Activated naive CD4-positive, alpha-beta T cell treated with anti-CD3 and anti-CD28 coated beads, Interleukin-2, amount 50 U/mL, for 24 hours (primary cell): Measurements from ENCODE around the gene SLC8A1.
A peak's percentile ranks its signal among the peaks of the same experiment; 100 is the strongest.

ENCODE experiments used
- H3K27ac Mint-ChIP-seq: one replicate; pipeline ENCODE4 v1.8.0; 2021; ENCODE audit warnings: mild to moderate bottlenecking, mixed read lengths
- H3K27me3 Mint-ChIP-seq: one replicate; pipeline ENCODE4 v1.8.0; 2021; ENCODE audit warnings: mixed read lengths
- H3K36me3 Mint-ChIP-seq: one replicate; pipeline ENCODE4 v1.8.0; 2021; ENCODE audit warnings: mixed read lengths
- H3K4me1 Mint-ChIP-seq: one replicate; pipeline ENCODE4 v1.8.0; 2021; ENCODE audit warnings: mixed read lengths
- H3K4me3 Mint-ChIP-seq: one replicate; pipeline ENCODE4 v1.8.0; 2021; ENCODE audit warnings: mild to moderate bottlenecking, mixed read lengths
- H3K9me3 Mint-ChIP-seq: one replicate; pipeline ENCODE4 v1.8.0; 2021; ENCODE audit warnings: mixed read lengths

Gene SLC8A1

GRCh38 chr2:40416486-40416885 lies 35.4 kb downstream of the SLC8A1 start:
- Mint-ChIP-seq H3K9me3 (no peaks in the 10 kb centered on the region), H3K4me3 (no peak overlapping the region), H3K27me3 (no peaks in the 10 kb centered on the region), H3K27ac (no peak overlapping the region), H3K36me3 (no peaks in the 10 kb centered on the region), H3K4me1 (no peaks in the 10 kb centered on the region)

- H3K27ac Mint-ChIP-seq: no peak overlapping the region
- no peaks in the 10 kb centered on the region for H3K4me1 Mint-ChIP-seq
- no peak overlapping the region for H3K4me3 Mint-ChIP-seq
- no peaks in the 10 kb centered on the region for H3K36me3 Mint-ChIP-seq
- H3K27me3 Mint-ChIP-seq: no peaks in the 10 kb centered on the region
- no peaks in the 10 kb centered on the region for H3K9me3 Mint-ChIP-seq
Measured at GRCh38 chr2:40415391-40415790, 36.5 kb downstream of the SLC8A1 start.

GRCh38 chr2:40412456-40412855 lies 39.4 kb downstream of the SLC8A1 start:
- H3K36me3 Mint-ChIP-seq: no peaks in the 10 kb centered on the region
- H3K27me3 Mint-ChIP-seq: peaks cover 2% of the 10 kb centered on the region
- no peak overlapping the region for H3K27ac Mint-ChIP-seq
- H3K4me1 Mint-ChIP-seq: no peaks in the 10 kb centered on the region
- no peaks in the 10 kb centered on the region for H3K9me3 Mint-ChIP-seq
- no peak overlapping the region for H3K4me3 Mint-ChIP-seq

GRCh38 chr2:40410695-40411094 lies 41.2 kb downstream of the SLC8A1 start:
- Mint-ChIP-seq H3K9me3 (peaks cover 4% of the 10 kb centered on the region), H3K27ac (no peak overlapping the region), H3K36me3 (no peaks in the 10 kb centered on the region), H3K27me3 (peaks cover 3% of the 10 kb centered on the region), H3K4me3 (no peak overlapping the region), H3K4me1 (no peaks in the 10 kb centered on the region)

- no peaks in the 10 kb centered on the region for H3K4me1 Mint-ChIP-seq
- no peak overlapping the region for H3K4me3 Mint-ChIP-seq
- H3K27ac Mint-ChIP-seq: no peak overlapping the region
- H3K36me3 Mint-ChIP-seq: no peaks in the 10 kb centered on the region
- peaks cover 5% of the 10 kb centered on the region for H3K9me3 Mint-ChIP-seq
- H3K27me3 Mint-ChIP-seq: peaks cover 3% of the 10 kb centered on the region
Measured at GRCh38 chr2:40409734-40410133, 42.2 kb downstream of the SLC8A1 start.

- H3K36me3 Mint-ChIP-seq: no peaks in the 10 kb centered on the region
- peaks cover 3% of the 10 kb centered on the region for H3K27me3 Mint-ChIP-seq
- no peak overlapping the region for H3K27ac Mint-ChIP-seq
- peaks cover 5% of the 10 kb centered on the region for H3K9me3 Mint-ChIP-seq
- no peak overlapping the region for H3K4me3 Mint-ChIP-seq
- H3K4me1 Mint-ChIP-seq: no peaks in the 10 kb centered on the region
Measured at GRCh38 chr2:40406485-40407289, 45.2 kb downstream of the SLC8A1 start.

GRCh38 chr2:40405465-40405864 lies 46.4 kb downstream of the SLC8A1 start:
- no peaks in the 10 kb centered on the region for H3K36me3 Mint-ChIP-seq
- peaks cover 3% of the 10 kb centered on the region for H3K27me3 Mint-ChIP-seq
- H3K4me3 Mint-ChIP-seq: no peak overlapping the region
- H3K9me3 Mint-ChIP-seq: peaks cover 7% of the 10 kb centered on the region
- H3K27ac Mint-ChIP-seq: peak overlapping the region; percentile 31
- H3K4me1 Mint-ChIP-seq: no peaks in the 10 kb centered on the region

- Mint-ChIP-seq H3K9me3 (peaks cover 11% of the 10 kb centered on the region), H3K27ac (no peak overlapping the region), H3K4me3 (no peak overlapping the region), H3K36me3 (no peaks in the 10 kb centered on the region), H3K4me1 (no peaks in the 10 kb centered on the region), H3K27me3 (peaks cover 3% of the 10 kb centered on the region)
Measured at GRCh38 chr2:40404517-40404916, 47.4 kb downstream of the SLC8A1 start.

GRCh38 chr2:40403233-40403836 lies 48.6 kb downstream of the SLC8A1 start:
- Mint-ChIP-seq H3K9me3 (peaks cover 11% of the 10 kb centered on the region), H3K4me1 (no peaks in the 10 kb centered on the region), H3K4me3 (no peak overlapping the region)

GRCh38 chr2:40401896-40402295 lies 50.0 kb downstream of the SLC8A1 start:
- Mint-ChIP-seq H3K9me3 (peaks cover 11% of the 10 kb centered on the region), H3K4me3 (no peak overlapping the region), H3K27ac (no peak overlapping the region), H3K36me3 (no peaks in the 10 kb centered on the region), H3K27me3 (no peaks in the 10 kb centered on the region), H3K4me1 (no peaks in the 10 kb centered on the region)

More at GRCh38 chr2:40403233-40403836, 48.6 kb downstream of the SLC8A1 start:
- no peak overlapping the region for H3K27ac Mint-ChIP-seq
- H3K36me3 Mint-ChIP-seq: no peaks in the 10 kb centered on the region
- H3K27me3 Mint-ChIP-seq: peaks cover 3% of the 10 kb centered on the region

GRCh38 chr2:40400336-40400953 lies 51.4 kb downstream of the SLC8A1 start:
- Mint-ChIP-seq H3K4me1 (no peaks in the 10 kb centered on the region), H3K9me3 (peaks cover 6% of the 10 kb centered on the region), H3K27ac (no peak overlapping the region), H3K36me3 (no peaks in the 10 kb centered on the region), H3K4me3 (no peak overlapping the region), H3K27me3 (no peaks in the 10 kb centered on the region)

GRCh38 chr2:40397765-40398164 lies 54.1 kb downstream of the SLC8A1 start:
- Mint-ChIP-seq H3K4me3 (no peak overlapping the region), H3K4me1 (no peaks in the 10 kb centered on the region), H3K27ac (no peak overlapping the region), H3K9me3 (peaks cover 6% of the 10 kb centered on the region), H3K36me3 (no peaks in the 10 kb centered on the region), H3K27me3 (no peaks in the 10 kb centered on the region)

- Mint-ChIP-seq H3K27me3 (no peaks in the 10 kb centered on the region), H3K4me1 (no peaks in the 10 kb centered on the region), H3K9me3 (peaks cover 6% of the 10 kb centered on the region), H3K36me3 (no peaks in the 10 kb centered on the region), H3K4me3 (no peak overlapping the region), H3K27ac (no peak overlapping the region)
Measured at GRCh38 chr2:40396124-40396523, 55.8 kb downstream of the SLC8A1 start.

- Mint-ChIP-seq H3K4me1 (no peaks in the 10 kb centered on the region), H3K36me3 (no peaks in the 10 kb centered on the region), H3K9me3 (peaks cover 3% of the 10 kb centered on the region), H3K4me3 (no peak overlapping the region), H3K27ac (no peak overlapping the region), H3K27me3 (no peaks in the 10 kb centered on the region)
Measured at GRCh38 chr2:40395169-40396073, 56.5 kb downstream of the SLC8A1 start.

GRCh38 chr2:40394597-40394996 lies 57.3 kb downstream of the SLC8A1 start:
- no peak overlapping the region for H3K4me3 Mint-ChIP-seq
- H3K36me3 Mint-ChIP-seq: no peaks in the 10 kb centered on the region
- no peaks in the 10 kb centered on the region for H3K4me1 Mint-ChIP-seq
- H3K27ac Mint-ChIP-seq: no peak overlapping the region
- no peaks in the 10 kb centered on the region for H3K9me3 Mint-ChIP-seq
- H3K27me3 Mint-ChIP-seq: no peaks in the 10 kb centered on the region
